Ishikawa (cell line): ENCODE measurements around the gene PDE5A.

Experiments
- EP300 ChIP-seq: IDR thresholded peaks from 2 replicates; pipeline ENCODE4 v1.6.1; 2012; ENCODE audit warnings: borderline replicate concordance
- FOXM1 ChIP-seq: IDR thresholded peaks from 2 replicates; pipeline ENCODE4 v1.6.1; 2012; ENCODE audit warnings: low read depth, borderline replicate concordance
- MAX ChIP-seq: IDR thresholded peaks from 2 replicates; pipeline ENCODE4 v1.6.1; 2012
- RAD21 ChIP-seq: IDR thresholded peaks from 2 replicates; pipeline ENCODE4 v1.6.1; 2012; ENCODE audit warnings: low read depth
- TCF12 ChIP-seq: IDR thresholded peaks from 2 replicates; pipeline ENCODE4 v1.6.1; 2012; ENCODE audit warnings: low read depth
- TEAD4 ChIP-seq: IDR thresholded peaks from 2 replicates; pipeline ENCODE4 v1.6.1; 2012
- YY1 ChIP-seq: IDR thresholded peaks from 2 replicates; pipeline ENCODE4 v1.6.1; 2012; ENCODE audit warnings: low read depth
- ZBTB7A ChIP-seq: IDR thresholded peaks from 2 replicates; pipeline ENCODE4 v1.6.1; 2012; ENCODE audit warnings: low read depth
- TF ChIP-seq, protein P1 (sequence below): IDR thresholded peaks from 2 replicates; pipeline ENCODE4 v1.6.1; 2012
- TF ChIP-seq, protein P2 (sequence below): IDR thresholded peaks from 2 replicates; pipeline ENCODE4 v1.6.1; 2012; ENCODE audit warnings: low read depth, mild to moderate bottlenecking

DNA sequence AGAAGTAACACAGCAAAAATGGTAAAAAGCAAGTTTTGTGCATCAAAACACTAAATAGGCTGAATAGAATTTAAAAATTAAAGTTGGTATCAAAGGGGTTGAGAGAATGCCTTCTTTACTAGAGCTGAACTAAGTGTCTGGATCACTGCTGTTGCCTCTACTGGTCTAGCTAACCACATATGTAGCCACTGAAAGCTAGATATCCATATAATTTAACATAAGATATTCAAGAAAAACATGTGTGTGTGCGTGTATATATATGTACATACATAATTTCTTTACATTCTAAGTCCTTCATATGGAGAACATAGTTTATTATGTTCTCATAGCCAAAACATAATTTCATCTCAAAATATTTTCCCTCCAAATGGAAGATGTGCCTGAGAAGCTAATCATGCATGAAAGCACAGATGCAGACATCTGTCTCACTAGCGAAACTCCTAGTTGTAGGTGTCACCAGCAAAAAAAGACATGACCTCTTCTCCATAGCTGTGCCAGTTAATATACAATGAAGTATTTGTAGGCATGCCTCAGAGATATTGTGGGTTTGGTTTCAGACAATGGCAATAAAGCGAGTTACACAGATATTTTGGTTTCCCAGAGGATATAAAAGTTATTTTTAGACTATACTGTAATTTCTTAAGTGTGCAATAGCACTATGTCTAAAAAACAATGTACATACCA is 47.3 kb downstream of the PDE5A start:
- TF ChIP-seq TCF12: no peak
- TF ChIP-seq, protein P1, sequence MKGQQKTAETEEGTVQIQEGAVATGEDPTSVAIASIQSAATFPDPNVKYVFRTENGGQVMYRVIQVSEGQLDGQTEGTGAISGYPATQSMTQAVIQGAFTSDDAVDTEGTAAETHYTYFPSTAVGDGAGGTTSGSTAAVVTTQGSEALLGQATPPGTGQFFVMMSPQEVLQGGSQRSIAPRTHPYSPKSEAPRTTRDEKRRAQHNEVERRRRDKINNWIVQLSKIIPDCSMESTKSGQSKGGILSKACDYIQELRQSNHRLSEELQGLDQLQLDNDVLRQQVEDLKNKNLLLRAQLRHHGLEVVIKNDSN: no peak
- TF ChIP-seq TEAD4: no peak
- TF ChIP-seq ZBTB7A: no peak
- TF ChIP-seq FOXM1: no peak
- TF ChIP-seq, protein P2, sequence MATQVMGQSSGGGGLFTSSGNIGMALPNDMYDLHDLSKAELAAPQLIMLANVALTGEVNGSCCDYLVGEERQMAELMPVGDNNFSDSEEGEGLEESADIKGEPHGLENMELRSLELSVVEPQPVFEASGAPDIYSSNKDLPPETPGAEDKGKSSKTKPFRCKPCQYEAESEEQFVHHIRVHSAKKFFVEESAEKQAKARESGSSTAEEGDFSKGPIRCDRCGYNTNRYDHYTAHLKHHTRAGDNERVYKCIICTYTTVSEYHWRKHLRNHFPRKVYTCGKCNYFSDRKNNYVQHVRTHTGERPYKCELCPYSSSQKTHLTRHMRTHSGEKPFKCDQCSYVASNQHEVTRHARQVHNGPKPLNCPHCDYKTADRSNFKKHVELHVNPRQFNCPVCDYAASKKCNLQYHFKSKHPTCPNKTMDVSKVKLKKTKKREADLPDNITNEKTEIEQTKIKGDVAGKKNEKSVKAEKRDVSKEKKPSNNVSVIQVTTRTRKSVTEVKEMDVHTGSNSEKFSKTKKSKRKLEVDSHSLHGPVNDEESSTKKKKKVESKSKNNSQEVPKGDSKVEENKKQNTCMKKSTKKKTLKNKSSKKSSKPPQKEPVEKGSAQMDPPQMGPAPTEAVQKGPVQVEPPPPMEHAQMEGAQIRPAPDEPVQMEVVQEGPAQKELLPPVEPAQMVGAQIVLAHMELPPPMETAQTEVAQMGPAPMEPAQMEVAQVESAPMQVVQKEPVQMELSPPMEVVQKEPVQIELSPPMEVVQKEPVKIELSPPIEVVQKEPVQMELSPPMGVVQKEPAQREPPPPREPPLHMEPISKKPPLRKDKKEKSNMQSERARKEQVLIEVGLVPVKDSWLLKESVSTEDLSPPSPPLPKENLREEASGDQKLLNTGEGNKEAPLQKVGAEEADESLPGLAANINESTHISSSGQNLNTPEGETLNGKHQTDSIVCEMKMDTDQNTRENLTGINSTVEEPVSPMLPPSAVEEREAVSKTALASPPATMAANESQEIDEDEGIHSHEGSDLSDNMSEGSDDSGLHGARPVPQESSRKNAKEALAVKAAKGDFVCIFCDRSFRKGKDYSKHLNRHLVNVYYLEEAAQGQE: no peak
- TF ChIP-seq EP300: no peak
- TF ChIP-seq RAD21: no peak
- no peak for TF ChIP-seq YY1
- TF ChIP-seq MAX: no peak
